ENCODE results near the gene DAB2IP. TPM values are rescaled to one million over a fixed set of nuclear protein-coding genes. Genes with fewer than 3 reads are reported as not detected.

Gene DAB2IP
- total and polyA plus RNA-seq, 2 experiments from 2014 or later, result 8.9 to 42.8 TPM

- no peak overlapping the region for H3K4me2 ChIP-seq
- no peak overlapping the region for H3K4me3 ChIP-seq
- ATAC-seq (no peak), DNase-seq (ENCODE audit: low spot score) (no peak)
- no peak overlapping the region for H2AFZ ChIP-seq
- H3K36me3 ChIP-seq (ENCODE audit: insufficient read depth), result peaks cover under 1% of the 10 kb centered on the region
- Mint-ChIP-seq H3K36me3 (ENCODE audit: low read depth) (peaks cover 50% of the 10 kb centered on the region), H3K27me3 (ENCODE audit: insufficient read depth, low read depth, poor library complexity) (peaks cover 8% of the 10 kb centered on the region), H3K4me1 (peaks cover 13% of the 10 kb centered on the region), H3K27ac (no peak overlapping the region), H3K4me3 (no peak overlapping the region), H3K9me3 (no peaks in the 10 kb centered on the region)
- peaks cover 5% of the 10 kb centered on the region for H3K4me1 ChIP-seq (ENCODE audit: insufficient read depth)
- H3F3A ChIP-seq (replicated peaks; ENCODE audit: low read depth), result no peaks in the 10 kb centered on the region
- H3K27me3 ChIP-seq (ENCODE audit: insufficient read depth), result no peaks in the 10 kb centered on the region
- H3K79me2 ChIP-seq (replicated peaks; ENCODE audit: insufficient read depth), result peaks cover 5% of the 10 kb centered on the region; the same call in 1 of the 2 replicates
- TF ChIP-seq JUNB (IDR thresholded peaks at IDR 0.05; ENCODE audit: unreplicated experiment) (no peak), NANOG (IDR thresholded peaks at IDR 0.05; ENCODE audit: borderline replicate concordance) (no peak), REST (IDR thresholded peaks at IDR 0.05; ENCODE audit: unreplicated experiment) (no peak), CTCF (conservative IDR thresholded peaks at IDR 0.05; ENCODE audit: low read depth in 2 of 2) (no peak), POLR2AphosphoS5 (IDR thresholded peaks at IDR 0.05; ENCODE audit: low read depth) (no peak), ETS1 (IDR thresholded peaks at IDR 0.05) (no peak), CREB1 (CRISPR knock-in tag; IDR thresholded peaks at IDR 0.05; ENCODE audit: low read depth) (no peak), STAT1 (IDR thresholded peaks at IDR 0.05; ENCODE audit: unreplicated experiment) (no peak), ZNF114 (CRISPR knock-in tag; IDR thresholded peaks at IDR 0.05) (no peak), ZNF331 (CRISPR knock-in tag; IDR thresholded peaks at IDR 0.05; ENCODE audit: low read depth) (no peak), EZH2phosphoT487 (IDR thresholded peaks at IDR 0.05; ENCODE audit: unreplicated experiment) (no peak), EZH2 (IDR thresholded peaks at IDR 0.05; ENCODE audit: low read depth, unreplicated experiment) (no peak), ZNF462 (CRISPR knock-in tag; IDR thresholded peaks at IDR 0.05) (no peak)
- no peak overlapping the region for H3K27ac ChIP-seq (ENCODE audit: low read depth)
- no peaks in the 10 kb centered on the region; the same call in none of the 2 replicates for H4K20me1 ChIP-seq (replicated peaks; ENCODE audit: insufficient read depth)
- H3K9me2 ChIP-seq (ENCODE audit: insufficient read depth), result no peaks in the 10 kb centered on the region
These were observed 127.1 kb downstream of the DAB2IP start for GRCh38 chr9:121778252-121779225.

Measured in GM23338 (cell line).